HG03064 (cell line): ENCODE results near the gene SSH3.
"Not testable (repeated sequence)": the region's sequence is repeated elsewhere in the genome, so short reads cannot be mapped to it uniquely, and the experiment has no call there.

Experiments used
- ATAC-seq: cut with Tn5 transposase; IDR thresholded peaks from one replicate; pipeline ENCODE4 v1.9.1; 2021; ENCODE audit warnings: low read depth; ENCODE audit not compliant: unreplicated experiment

SSH3 gene

DNA sequence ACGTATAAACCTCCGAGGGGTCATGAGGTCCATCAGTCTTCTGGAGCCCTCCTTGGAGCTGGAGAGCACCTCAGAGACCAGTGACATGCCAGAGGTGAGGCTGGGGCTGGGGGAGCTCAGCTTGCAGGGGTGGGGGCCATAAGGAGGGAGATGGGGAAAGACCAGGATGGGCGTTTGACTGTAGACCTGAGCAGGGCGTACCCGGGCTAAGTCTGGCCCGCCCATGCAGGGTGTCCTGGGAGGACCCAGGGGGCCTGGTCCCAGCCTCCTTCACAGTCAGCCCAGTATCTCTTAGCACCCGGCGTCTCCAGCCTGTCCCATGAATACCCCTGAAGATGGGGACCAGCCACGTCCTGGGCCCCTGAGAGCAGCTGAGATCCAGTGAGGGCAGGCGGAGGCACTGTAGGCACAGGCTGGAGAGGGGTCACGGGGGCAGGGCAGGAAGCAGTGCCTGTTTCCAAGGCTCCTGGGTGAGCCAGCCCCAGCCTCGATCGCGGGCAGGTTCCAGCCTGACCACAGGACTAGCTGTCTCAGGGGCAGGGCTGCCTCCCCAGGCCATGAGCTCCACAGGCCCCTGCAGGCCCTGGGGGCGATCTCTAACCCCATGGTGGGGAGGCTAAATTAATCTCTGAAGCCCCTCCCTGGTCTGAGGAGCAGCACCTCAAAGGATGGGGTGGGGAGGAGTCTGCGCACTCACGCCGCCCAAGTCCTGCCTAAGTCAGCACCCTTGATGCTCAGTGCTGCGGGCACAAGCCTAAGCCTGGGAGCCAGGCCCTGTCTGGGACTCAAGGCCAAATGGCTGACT, 7.1 kb downstream of the SSH3 start:
- ATAC-seq = no peak

DNA sequence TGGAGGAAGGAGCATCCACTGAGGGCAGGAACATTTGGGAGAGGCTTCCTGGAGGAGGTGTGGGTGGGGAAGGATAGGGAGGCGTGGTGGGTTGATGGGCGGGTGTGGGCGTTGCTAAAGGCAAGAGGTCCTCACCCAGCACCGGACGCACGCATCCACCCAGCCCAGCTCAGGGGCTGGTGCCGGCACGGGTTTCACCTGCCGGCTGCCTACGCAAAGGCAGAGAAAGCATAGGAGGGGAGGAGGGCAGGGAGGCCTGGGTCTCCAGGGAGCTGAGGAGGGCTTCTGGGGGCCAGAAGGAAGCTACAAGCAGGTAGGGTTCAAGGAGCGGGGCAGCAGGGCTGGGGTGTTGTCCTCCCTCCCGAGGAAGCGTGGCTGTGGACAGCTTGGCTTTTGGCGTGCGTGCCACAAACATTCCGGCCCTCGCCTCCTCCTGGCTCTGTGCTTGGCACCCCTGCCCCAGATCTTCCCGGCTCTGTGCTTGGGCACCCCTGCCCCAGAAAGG, 7.8 kb downstream of the SSH3 start:
- ATAC-seq = no peak

DNA sequence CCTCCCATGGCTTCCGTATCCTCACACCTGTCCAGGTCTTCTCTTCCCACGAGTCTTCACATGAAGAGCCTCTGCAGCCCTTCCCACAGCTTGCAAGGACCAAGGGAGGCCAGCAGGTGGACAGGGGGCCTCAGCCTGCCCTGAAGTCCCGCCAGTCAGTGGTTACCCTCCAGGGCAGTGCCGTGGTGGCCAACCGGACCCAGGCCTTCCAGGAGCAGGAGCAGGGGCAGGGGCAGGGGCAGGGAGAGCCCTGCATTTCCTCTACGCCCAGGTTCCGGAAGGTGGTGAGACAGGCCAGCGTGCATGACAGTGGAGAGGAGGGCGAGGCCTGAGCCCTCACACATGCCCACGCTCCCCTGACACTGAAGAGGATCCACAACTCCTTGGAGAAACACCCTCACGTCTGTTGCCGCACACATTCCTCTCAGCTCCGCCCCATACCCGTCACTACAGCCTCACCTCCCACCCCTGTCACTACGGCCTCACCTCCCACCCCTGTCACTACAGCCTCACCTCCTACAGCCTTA, 8.3 kb downstream of the SSH3 start:
- ATAC-seq = no peak

DNA sequence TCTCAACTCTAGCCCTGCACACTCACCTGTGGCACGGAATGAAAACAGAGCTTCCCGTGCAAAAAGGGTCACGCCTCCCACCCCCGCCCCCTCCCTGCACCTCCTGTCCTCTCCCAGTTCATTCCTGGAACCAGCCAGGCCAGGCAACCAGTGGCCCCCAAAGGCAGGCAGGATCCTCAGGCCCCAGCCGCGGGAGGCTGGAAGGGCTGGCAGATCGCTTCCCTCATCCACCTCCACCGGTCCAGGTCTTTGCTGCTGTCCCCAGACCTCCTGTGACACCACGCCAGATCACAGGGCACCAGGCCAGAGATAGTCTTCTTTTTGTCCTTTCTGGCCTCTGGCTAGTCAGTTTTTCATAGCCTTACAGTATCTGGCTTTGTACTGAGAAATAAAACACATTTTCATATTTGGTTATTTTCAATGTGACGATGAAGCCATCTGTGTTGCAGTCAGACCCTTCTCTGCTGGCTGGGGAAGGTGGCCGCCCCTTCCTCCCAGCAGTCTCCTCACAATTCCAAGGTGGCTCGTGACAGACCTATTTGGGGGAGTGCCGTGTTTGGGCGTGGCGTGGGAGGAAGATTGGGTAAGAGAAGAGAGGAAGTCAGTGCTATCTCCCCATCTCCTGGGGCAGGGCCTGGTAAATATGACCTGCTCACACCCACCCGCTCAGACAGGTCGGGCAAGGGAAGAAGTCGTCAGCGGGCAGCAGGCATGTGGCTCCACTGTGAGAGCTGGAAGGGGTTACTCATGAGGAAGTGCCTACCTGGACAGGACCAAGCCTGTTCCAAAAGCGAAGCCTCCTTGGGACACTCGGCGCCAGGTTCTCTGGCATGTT, 9.1 kb downstream of the SSH3 start:
- no peak for ATAC-seq

DNA sequence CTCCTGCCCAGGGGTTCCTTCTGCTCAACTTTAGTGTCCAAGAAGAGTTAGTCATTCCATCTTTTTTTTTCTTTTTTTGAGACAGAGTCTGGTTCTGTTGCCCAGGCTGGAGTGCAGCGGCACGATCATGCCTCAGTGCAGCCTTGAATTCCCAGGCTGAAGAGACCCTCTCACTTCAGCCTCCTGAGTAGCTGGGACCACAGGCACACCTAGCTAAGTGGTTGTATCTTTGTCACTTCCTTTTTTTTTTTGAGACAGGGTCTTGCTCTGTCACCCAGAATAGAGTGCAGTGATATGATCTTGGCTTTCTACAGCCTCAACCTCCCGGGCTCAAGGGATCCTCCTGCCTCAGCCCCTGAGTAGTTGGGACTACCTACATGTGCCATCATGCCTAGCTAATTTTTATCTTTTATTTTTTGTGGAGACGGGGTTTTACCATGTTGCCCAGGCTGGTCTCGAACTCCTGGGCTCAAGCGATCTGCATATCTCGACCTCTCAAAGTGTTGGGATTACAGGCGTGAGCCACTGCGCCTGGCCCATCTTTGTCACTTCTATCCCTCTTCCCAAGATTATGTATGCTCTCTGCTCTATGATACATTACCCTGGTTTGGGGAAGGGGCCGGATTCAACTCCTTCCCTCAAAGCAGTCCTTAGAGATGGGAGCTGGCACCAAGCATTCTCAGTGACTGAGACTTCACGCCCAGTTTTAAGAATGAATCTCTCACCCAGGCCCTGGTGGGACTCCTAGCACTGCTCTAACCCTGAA, 10.0 kb downstream of the SSH3 start:
- no peak for ATAC-seq

DNA sequence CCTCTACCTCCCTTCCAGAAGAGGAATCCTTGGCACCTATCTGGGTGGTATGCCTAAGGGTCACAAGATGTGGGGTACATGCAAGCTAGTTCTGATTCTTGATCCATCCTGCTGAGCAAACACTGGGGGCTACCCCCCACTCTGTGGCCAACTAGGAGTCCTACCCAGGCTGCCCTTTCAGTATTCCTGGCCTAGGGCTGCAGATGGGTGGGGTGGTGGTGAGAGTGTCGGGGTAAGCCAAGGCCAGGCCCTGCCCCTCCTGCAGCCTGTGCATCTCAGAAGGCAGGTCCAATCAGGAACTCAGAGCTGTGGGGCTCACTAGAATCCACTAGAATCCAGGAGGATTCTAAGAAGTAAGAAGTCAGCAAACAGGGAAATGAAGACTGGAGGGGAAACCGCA, 10.9 kb downstream of the SSH3 start:
- no peak for ATAC-seq

DNA sequence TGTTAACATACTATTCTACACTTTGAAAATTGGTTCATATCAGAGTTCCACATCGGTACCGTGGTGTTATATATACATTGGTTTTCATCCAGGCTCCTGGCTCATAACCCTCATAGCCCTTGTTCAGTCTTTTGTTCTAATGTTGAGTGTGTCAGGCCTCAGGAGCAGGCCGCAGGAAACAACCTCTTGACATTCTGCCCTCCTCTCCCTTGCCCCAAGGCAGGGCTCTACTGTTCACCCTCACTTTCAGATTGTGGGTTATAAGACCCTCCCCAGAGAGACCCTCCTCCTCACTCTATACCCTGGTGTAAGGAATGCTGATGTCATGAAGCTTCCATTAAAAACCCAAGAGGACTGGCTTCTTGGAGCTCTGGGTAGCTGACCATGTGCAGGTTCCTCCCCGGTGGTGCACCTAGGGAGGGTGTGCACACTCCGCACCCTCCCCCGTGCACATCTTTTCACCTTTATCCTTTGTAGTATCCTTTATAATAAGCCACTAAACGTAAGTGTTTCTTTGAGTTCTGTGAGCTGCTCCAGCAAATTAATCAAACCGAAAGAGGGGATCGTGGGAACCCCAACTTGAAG, 12.1 kb downstream of the SSH3 start:
- no peak for ATAC-seq

DNA sequence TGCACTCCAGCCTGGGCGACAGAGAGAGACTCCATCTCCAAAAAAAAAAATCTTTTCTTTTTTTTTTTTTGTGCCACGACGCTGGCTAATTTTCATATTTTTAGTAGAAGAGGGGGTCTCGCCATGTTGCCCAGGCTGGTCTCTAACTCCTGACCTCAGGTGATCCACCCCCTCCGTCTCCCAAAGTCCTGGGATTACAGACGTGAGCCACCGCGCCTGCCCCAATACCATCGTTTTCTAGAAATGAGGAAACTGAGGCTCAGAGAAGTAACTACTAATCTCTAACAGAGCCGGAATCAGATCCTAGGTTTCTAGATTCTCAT, 13.5 kb downstream of the SSH3 start:
- no peak for ATAC-seq

DNA sequence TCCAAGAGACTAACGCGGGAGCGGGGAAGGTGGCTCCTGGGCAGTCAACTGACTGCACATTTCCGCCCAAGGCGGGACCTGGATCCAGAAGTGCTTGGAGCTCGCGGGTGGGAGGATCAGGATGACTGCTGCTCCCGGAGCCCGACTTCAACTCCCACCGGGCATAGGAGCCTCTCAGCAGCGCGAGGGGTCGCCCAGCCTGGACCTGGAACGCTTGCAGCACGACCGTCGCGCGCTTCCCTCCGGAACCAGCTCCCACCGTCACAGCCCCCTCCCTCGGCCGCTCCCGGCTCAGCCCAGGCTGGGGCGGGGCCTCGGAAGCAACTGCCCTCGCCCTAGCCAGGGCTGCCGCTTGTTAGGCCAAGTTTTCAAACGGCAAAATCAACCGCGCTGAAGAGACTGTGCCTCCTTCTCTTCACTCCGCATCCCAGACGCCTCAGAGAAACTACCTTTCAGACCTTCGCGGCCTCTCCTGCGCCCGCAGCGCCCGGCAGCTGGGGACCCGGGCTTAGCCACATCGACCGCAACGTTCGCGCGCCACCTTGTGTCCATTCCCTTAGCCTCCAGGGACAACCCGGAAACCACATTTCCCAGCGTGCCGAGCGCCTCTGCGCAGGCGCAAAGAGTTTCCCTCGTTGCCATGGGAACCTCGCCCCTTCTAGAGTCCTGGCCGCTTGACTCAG, 14.0 kb downstream of the SSH3 start:
- ATAC-seq = peak; percentile 70

DNA sequence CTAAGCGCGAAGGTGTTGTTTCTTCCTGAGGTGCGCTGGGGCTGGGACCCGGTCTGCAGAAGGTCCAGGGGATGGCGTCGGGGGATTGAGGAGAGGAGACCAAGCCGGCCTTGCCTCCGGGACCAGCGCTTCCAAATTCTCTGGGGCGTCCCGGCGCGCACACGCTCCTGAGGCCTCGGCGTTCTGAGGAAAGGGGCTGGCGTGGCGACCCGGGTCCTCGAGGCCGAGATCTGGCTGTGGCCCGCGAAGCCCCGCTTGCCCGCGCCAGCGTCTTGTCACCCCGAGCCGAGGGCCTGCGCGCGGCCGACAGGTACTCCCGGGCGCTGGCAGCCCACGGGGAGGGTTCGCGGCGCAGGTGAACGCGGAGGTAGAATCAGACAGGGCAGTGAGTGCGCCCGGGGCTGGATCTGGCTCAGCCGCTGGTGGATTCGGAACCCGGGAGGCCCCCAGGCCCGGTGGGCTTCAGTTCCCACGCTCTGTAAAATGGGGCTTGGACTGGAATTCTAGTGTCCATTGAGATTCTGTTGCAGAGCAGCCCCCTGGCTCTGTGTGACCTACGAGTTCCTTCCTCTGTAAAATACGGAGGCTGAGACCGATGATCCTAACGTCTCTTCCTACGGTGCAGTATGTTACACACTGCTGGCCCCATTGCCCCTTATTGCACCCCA, 14.7 kb downstream of the SSH3 start:
- peak; percentile 12 for ATAC-seq

DNA sequence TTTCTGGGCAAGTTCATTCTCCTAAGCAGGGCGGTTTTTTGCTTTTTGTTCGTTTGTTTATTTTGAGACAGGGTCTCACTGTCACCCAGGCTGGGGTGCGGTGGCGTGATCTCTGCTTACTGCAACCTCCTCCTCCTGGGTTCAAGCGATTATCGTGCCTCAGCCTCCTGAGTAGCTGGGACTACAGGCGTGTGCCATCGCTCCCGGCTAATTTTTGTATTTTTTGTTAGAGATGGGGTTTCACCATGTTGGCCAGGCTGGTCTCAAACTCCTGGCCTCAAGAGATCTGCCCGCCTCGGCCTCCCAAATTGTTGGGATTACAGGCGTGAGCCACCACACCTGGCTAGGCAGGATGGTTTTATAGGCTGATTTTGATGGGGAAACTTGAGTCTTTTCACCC, 15.5 kb downstream of the SSH3 start:
- not testable (repeated sequence) for ATAC-seq

DNA sequence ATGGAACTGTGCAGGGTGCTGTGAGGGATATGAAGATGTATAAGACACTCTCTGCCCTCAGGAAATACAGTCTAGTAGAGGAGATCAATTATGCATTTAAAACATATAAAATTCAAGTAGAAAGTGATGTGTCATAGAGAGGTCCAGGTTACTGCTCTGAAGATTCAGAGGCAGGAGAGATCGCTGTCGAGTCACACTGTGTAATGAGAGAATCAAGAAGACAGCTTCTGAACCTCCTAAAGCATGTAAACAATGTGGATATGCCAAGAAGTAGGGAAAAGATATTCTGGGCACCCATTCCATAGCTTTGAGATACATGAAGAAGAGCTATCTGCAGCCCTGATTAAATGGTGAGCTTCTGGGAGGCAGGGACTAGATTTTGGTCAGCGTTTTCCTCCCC, 16.7 kb downstream of the SSH3 start:
- ATAC-seq = no peak

DNA sequence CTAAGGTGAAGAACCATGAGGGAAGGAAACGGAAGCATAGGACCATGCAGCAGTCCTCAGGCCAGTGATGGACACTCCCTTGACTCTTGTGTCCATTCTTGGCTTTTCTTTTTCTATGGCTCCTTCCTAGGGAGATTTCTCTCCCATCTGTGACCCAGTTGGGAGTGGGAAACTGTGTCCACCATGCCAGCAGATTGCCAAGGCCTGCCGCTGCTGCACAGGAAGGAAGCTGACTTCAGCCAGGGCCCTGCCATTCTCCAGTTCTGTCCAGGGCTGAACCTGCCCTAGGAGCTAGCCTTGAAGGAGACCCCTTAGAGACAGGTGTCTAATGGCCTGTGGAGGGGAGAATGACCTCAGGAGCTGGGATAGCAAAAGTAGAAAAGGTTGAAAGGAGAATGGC, 17.4 kb downstream of the SSH3 start:
- ATAC-seq = no peak

DNA sequence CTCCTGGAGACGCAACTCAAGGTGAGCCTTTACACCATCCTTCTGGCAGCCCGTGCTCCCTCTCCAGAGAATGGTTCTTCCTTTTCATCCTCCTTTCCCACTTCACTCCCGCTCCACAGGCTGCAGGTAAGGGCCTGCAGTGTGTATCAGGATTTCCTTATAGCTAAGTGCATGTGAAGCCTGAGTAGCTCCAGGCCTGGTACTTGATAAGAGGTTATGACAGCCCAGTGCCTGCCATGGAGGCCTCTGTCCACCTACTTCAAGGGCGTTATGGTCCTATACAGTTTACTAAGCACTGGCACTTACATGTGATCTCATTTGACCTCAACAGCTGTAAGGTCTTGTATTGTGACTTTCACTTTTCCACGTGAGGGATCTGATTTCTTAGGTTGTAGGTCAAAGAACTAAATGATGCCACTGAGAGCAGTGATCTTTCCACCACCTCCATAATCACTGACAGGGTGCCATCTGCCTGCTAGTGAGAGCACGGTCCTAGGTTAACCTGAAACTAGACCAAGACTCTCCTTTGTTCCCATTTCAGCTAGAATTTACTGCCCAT, 18.1 kb downstream of the SSH3 start:
- no peak for ATAC-seq

DNA sequence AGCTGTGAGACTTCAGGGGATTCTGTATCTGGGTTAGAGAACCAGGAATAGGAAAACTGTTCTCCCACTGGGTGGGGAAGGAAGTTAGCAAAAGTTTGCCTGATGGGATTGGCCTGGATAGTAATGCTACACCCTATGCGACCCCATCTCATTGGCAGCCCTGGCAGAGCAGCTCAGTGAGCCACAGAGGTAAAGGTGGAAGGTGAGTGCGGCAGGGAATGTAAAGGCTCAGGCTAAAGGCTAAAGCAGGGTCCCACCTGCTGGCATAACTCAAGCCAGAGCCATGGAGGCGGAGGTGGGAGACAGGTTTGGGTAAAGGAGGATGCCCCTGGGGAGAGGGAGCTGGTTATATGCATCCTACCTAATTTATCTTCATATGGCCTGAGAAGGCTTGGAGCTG, 18.7 kb downstream of the SSH3 start:
- ATAC-seq = no peak

DNA sequence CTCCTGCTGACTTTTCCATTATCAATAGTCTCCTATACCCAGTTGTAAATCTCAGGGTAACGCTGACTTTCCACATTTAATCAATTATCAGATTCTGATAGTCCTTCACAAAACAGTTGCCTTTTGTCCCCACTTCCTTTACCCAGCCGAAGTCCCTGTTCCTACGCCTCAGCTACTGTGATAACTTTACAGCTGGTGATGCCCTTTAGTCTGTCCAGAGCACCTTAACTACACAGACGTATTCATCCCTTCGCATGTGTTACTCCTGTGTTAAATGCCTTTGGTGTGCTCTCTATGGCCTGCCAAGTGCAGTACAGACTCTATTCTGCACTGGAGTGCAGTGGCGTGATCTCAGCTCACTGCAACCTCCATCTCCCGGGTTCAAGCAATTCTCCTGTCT, 20.2 kb downstream of the SSH3 start:
- no peak for ATAC-seq

DNA sequence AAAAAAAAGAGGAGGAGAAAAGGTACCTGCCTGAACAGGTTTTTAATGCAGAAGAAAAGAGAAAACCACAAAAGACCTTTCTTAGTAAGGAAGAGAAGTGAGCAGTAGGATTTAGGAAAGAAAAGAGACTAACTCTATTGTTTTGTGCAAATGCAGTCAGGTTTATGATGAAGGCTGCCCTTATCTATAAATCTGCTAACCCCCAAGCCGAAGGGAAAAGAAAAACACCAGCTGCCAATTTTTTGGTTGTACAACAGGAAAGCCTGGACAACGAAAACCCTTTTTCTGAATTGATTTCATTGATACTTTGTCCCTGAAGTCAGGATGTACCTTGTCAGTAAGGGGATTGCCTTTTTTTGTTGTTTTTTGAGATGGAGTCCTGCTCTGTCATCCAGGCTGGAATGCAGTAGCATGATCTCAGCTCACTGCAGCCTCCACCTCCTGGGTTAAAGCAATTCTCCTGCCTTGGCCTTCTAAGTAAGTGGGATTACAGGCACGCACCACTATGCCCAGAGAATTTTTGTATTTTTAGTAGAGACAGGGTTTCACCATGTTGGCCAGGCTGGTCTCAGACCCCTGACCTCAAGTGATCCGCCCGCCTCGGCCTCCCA, 28.9 kb downstream of the SSH3 start:
- no peak for ATAC-seq

DNA sequence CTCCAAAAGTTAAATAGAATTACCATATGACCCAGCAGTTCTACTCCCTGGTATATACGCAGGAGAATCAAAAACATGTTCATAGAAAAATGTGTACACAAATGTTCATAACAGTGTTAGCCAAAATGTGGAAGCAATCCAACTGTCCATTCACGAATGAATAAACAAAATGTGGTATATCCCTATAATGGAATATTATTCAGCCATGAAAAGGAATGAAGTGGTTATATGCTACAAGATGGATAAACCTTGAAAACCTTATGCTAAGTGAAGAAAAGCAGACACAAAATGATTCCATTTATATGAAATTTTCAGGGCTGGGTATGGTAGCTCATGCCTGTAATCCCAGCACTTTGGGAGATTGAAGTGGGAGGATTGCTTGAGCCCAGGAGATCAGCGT, 33.9 kb downstream of the SSH3 start:
- no peak for ATAC-seq

DNA sequence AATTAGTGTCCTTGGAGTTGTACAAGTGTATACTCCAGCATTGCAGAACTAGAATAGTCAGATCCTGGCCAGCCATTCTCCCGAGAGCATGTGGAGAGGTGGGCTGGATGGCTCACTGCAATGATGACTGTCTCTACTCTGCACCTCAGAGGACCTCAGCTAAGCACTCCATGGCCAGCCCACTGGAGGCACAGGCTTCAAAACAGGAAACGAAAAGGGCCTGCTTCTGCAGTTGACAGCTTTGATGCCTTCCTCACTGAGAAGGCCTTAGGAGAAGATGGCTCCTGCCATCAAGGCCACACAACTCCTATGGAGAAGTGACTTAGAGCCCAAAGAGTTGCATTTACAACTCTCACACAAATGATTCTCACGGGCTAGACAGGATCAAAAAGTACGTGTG, 40.9 kb downstream of the SSH3 start:
- no peak for ATAC-seq
